T-cell (primary cell): Measurements from ENCODE around the gene SLC23A3. TPM values are rescaled to one million over a fixed set of nuclear protein-coding genes. Genes with fewer than 3 reads are reported as not detected.

ENCODE experiments used
- ATAC-seq, 4 experiments: fragments of 200-7000 bp in 3 of 4; fragments of 150-1000 bp in 1 of 4; cut with Tn5 transposase; replicated peaks in 1 of 4; 1 replicate in 3 of 4; 2 replicates in 1 of 4; pipeline ENCODE4 v1.10.0; 2021; ENCODE audit warnings: moderate library complexity in 3 of 4, mild to moderate bottlenecking in 2 of 4, moderate number of reproducible peaks in 1 of 4
- CTCF ChIA-PET, 2 donors: fragments of 300-600 bp; sonication (Branson Sonifier 250); formaldehyde crosslinking; loops; one replicate each; lab custom pipeline; 2022; ENCODE audit warnings: antibody characterized with exemption in 2 of 2; lab: Charles Lee
- POLR2A ChIA-PET, 2 donors: fragments of 300-600 bp; sonication (Branson Sonifier 250); formaldehyde crosslinking; loops; one replicate each; lab custom pipeline; 2022; ENCODE audit warnings: antibody characterized with exemption in 2 of 2; lab: Charles Lee
- DNase-seq, 35 experiments: peaks; one replicate each; pipeline versions ENCODE4 v3.0.0 to v3.0.0-alpha.2; 2013 to 2023
- H3K27ac ChIP-seq: one replicate; pipeline ENCODE4 v1.5.1; 2013; ENCODE audit warnings: low read length
- H3K27me3 ChIP-seq, 2 experiments: replicated peaks in 1 of 2; 1 replicate in 1 of 2; 2 replicates in 1 of 2; pipeline versions ENCODE4 v1.6.1 to v1.7.0; 2013; ENCODE audit warnings: low read length in 1 of 2, mixed read lengths in 1 of 2; ENCODE audit not compliant: control insufficient read depth in 2 of 2, insufficient read depth in 2 of 2; ENCODE audit errors: extremely low read depth in 1 of 2
- H3K36me3 ChIP-seq, 2 donors: 1 replicate in 1 of 2; 2 replicates in 1 of 2; pipeline versions ENCODE4 v1.6.1 to v1.7.0; 2013; ENCODE audit warnings: low read length in 1 of 2; ENCODE audit not compliant: control insufficient read depth in 2 of 2, insufficient read depth in 1 of 2; ENCODE audit errors: extremely low read depth in 1 of 2
- H3K4me1 ChIP-seq, 2 experiments: 1 replicate in 1 of 2; 2 replicates in 1 of 2; pipeline versions ENCODE4 v1.6.1 to v1.7.0; 2013; ENCODE audit warnings: low read length in 2 of 2, mixed read lengths in 1 of 2; ENCODE audit not compliant: insufficient read depth in 2 of 2, control insufficient read depth in 1 of 2; ENCODE audit errors: extremely low read depth in 1 of 2
- H3K4me3 ChIP-seq, 2 donors: 1 replicate in 1 of 2; 2 replicates in 1 of 2; pipeline versions ENCODE4 v1.5.1 to v1.7.0; 2013; ENCODE audit warnings: mild to moderate bottlenecking in 2 of 2, low read length in 1 of 2, moderate library complexity in 1 of 2; ENCODE audit not compliant: control insufficient read depth in 1 of 2; ENCODE audit errors: extremely low read depth in 1 of 2
- H3K9me3 ChIP-seq: 2 replicates; pipeline ENCODE4 v1.7.0; 2013
- H3K27ac Mint-ChIP-seq, 2 donors: one replicate each; pipeline ENCODE4 v1.8.0; 2020 to 2021; ENCODE audit warnings: mild to moderate bottlenecking in 2 of 2, mixed read lengths in 2 of 2
- H3K27me3 Mint-ChIP-seq, 2 donors: one replicate each; pipeline ENCODE4 v1.8.0; 2021 to 2022; ENCODE audit warnings: mixed read lengths in 2 of 2
- H3K36me3 Mint-ChIP-seq: one replicate; pipeline ENCODE4 v1.8.0; 2021; ENCODE audit warnings: mixed read lengths
- H3K4me1 Mint-ChIP-seq, 3 donors: one replicate each; pipeline ENCODE4 v1.8.0; 2020 to 2022; ENCODE audit warnings: mixed read lengths in 3 of 3, mild to moderate bottlenecking in 1 of 3
- H3K4me3 Mint-ChIP-seq, 3 donors: one replicate each; pipeline ENCODE4 v1.8.0; 2020 to 2022; ENCODE audit warnings: mild to moderate bottlenecking in 3 of 3, mixed read lengths in 3 of 3, moderate library complexity in 3 of 3
- H3K9me3 Mint-ChIP-seq, 3 donors: one replicate each; pipeline ENCODE4 v1.8.0; 2020 to 2022; ENCODE audit warnings: mixed read lengths in 3 of 3
- WGBS: methylation state at CpG from one replicate; pipeline ENCODE4 v1.1.5; 2013; ENCODE audit warnings: missing lambda C conversion rate; ENCODE audit not compliant: insufficient coverage; 5-methylcytosine and 5-hydroxymethylcytosine counted together
- total RNA-seq, 35 experiments: library from RNA in 6 of 35; stranded (reverse) in 6 of 35; fragments of 120-200 nt in 1 of 35; gene quantifications; one replicate each; pipeline versions ENCODE4 v1.2.1 to v1.2.4 and lab custom pipeline; 2013 to 2026

SLC23A3 gene
- total RNA-seq, 5 donors from 2014 or later (not counting 1 experiment from before 2014, with no cell fraction given), result 0.54 to 8.7 (median 5.1) TPM

- Histone ChIP-seq H3K27ac (no peak overlapping the region), H3K4me1 (peaks cover 0 to 15% of the 10 kb centered on the region in 2 experiments), H3K36me3 (no peaks in the 10 kb centered on the region), H3K9me3 (no peaks in the 10 kb centered on the region), H3K27me3 (peaks cover 0 to 3% of the 10 kb centered on the region in 2 experiments), H3K4me3 (no peak overlapping the region)
- no peaks in the 10 kb centered on the region for H3K36me3 Mint-ChIP-seq
- H3K27me3 Mint-ChIP-seq, result peaks cover 5 to 6% of the 10 kb centered on the region in 2 donors
- 92% methylated on average over 2 of the region's 12 CpGs for WGBS
- ATAC-seq (no peak), DNase-seq (no peak)
- ChIA-PET POLR2A (interaction anchor here in 1 of 2 donors (0.5 kb wide), 1 partner anchor 12 kb away, joined by 7 read pairs; no protein-coding TSS in a partner anchor), CTCF (interaction anchor here (0.6 to 1.1 kb wide), 5 partner anchors 18 to 65 kb away, joined by 3 to 5 read pairs (median 3); no protein-coding TSS in a partner anchor)
- no peaks in the 10 kb centered on the region for H3K9me3 Mint-ChIP-seq
- H3K4me3 Mint-ChIP-seq, result peak overlapping the region in 2 of 3 donors; percentile 40 to 81
- H3K27ac Mint-ChIP-seq, result no peak overlapping the region
- H3K4me1 Mint-ChIP-seq, result peaks cover 16 to 20% (median 16%) of the 10 kb centered on the region in 3 donors
These were observed 29.8 kb upstream of the SLC23A3 start for GRCh38 chr2:219199470-219200211.

GRCh38 chr2:219198974-219199373 is 29.1 kb upstream of the SLC23A3 start:
- peak overlapping the region in 1 of 3 donors; percentile 44 for H3K4me3 Mint-ChIP-seq
- POLR2A ChIA-PET, result interaction anchor here in 1 of 2 donors (0.5 kb wide), 1 partner anchor 13 kb away, joined by 7 read pairs; no protein-coding TSS in a partner anchor

GRCh38 chr2:219197388-219197787 is 27.6 kb upstream of the SLC23A3 start:
- Histone ChIP-seq H3K4me1 (peaks cover 0 to 15% of the 10 kb centered on the region in 2 experiments), H3K9me3 (no peaks in the 10 kb centered on the region), H3K4me3 (no peak overlapping the region), H3K27ac (no peak overlapping the region), H3K27me3 (peaks cover 0 to 3% of the 10 kb centered on the region in 2 experiments), H3K36me3 (no peaks in the 10 kb centered on the region)
- POLR2A ChIA-PET, result interaction anchor here in 1 of 2 donors (1.0 kb wide), 1 partner anchor 9 kb away, joined by 7 read pairs; no protein-coding TSS in a partner anchor
- Mint-ChIP-seq H3K27ac (peak overlapping the region in 1 of 2 donors; percentile 43), H3K4me1 (peaks cover 16 to 20% (median 16%) of the 10 kb centered on the region in 3 donors), H3K36me3 (no peaks in the 10 kb centered on the region), H3K27me3 (peaks cover 5 to 6% of the 10 kb centered on the region in 2 donors), H3K9me3 (no peaks in the 10 kb centered on the region), H3K4me3 (no peak overlapping the region)
- ATAC-seq (no peak), DNase-seq (no peak)
- no CpG with 5 or more reads among the region's 1 CpG for WGBS
- CTCF ChIA-PET, result interaction anchor here in 1 of 2 donors (0.7 to 0.9 kb wide), 2 partner anchors 9 to 19 kb away, joined by 3 to 7 read pairs; partner anchors contain the start of gene ZFAND2B

More at GRCh38 chr2:219198974-219199373, 29.1 kb upstream of the SLC23A3 start:
- CTCF ChIA-PET, result interaction anchor here in 1 of 2 donors (0.6 kb wide), 1 partner anchor 27 kb away, joined by 5 read pairs; no protein-coding TSS in a partner anchor
- no peaks in the 10 kb centered on the region for H3K36me3 Mint-ChIP-seq
- ATAC-seq (no peak), DNase-seq (no peak)
- H3K4me1 ChIP-seq, result peaks cover 0 to 15% of the 10 kb centered on the region in 2 experiments
- peaks cover 16 to 20% (median 16%) of the 10 kb centered on the region in 3 donors for H3K4me1 Mint-ChIP-seq
- peaks cover 0 to 3% of the 10 kb centered on the region in 2 experiments for H3K27me3 ChIP-seq
- 94% methylated on average over 4 of the region's 5 CpGs for WGBS
- no peaks in the 10 kb centered on the region for H3K36me3 ChIP-seq
- no peaks in the 10 kb centered on the region for H3K9me3 ChIP-seq
- H3K27ac ChIP-seq, result no peak overlapping the region
- peaks cover 5 to 6% of the 10 kb centered on the region in 2 donors for H3K27me3 Mint-ChIP-seq
- no peak overlapping the region for H3K27ac Mint-ChIP-seq
- no peak overlapping the region for H3K4me3 ChIP-seq
- H3K9me3 Mint-ChIP-seq, result no peaks in the 10 kb centered on the region

- 55% methylated on average over 5 of the region's 7 CpGs for WGBS
- H3K27me3 ChIP-seq, result no peaks in the 10 kb centered on the region
- ATAC-seq, result no peak
- peaks cover 5 to 28% of the 10 kb centered on the region in 2 donors for H3K36me3 ChIP-seq
- ChIA-PET POLR2A (no interaction called here), CTCF (no interaction called here)
- no peaks in the 10 kb centered on the region for H3K9me3 ChIP-seq
- H3K4me3 ChIP-seq, result no peak overlapping the region
- no peak overlapping the region for H3K4me3 Mint-ChIP-seq
- no peaks in the 10 kb centered on the region for H3K9me3 Mint-ChIP-seq
- DNase-seq, result no peak
- peak overlapping the region; percentile 15 to 19 for H3K27ac Mint-ChIP-seq
- H3K36me3 Mint-ChIP-seq, result peaks cover 24% of the 10 kb centered on the region
- peaks cover 0 to 10% of the 10 kb centered on the region in 2 experiments for H3K4me1 ChIP-seq
- no peaks in the 10 kb centered on the region for H3K27me3 Mint-ChIP-seq
- no peak overlapping the region for H3K27ac ChIP-seq
- peaks cover 14 to 21% (median 17%) of the 10 kb centered on the region in 3 donors for H3K4me1 Mint-ChIP-seq
These were observed 17.1 kb upstream of the SLC23A3 start for GRCh38 chr2:219186754-219187456.

- 100% methylated on average over 2 of the region's 2 CpGs for WGBS
- no peak overlapping the region for H3K4me3 Mint-ChIP-seq
- Histone ChIP-seq H3K4me3 (no peak overlapping the region), H3K27ac (no peak overlapping the region), H3K36me3 (peaks cover 14 to 52% of the 10 kb centered on the region in 2 donors), H3K27me3 (no peaks in the 10 kb centered on the region), H3K9me3 (no peaks in the 10 kb centered on the region), H3K4me1 (peaks cover 3 to 37% of the 10 kb centered on the region in 2 experiments)
- POLR2A ChIA-PET, result no interaction called here
- DNase-seq (no peak), ATAC-seq (no peak)
- CTCF ChIA-PET, result interaction anchor here in 1 of 2 donors (0.6 kb wide), 1 partner anchor 455 kb away, joined by 5 read pairs; no protein-coding TSS in a partner anchor
- peak overlapping the region in 1 of 2 donors; percentile 1 for H3K27ac Mint-ChIP-seq
- no peaks in the 10 kb centered on the region for H3K9me3 Mint-ChIP-seq
- H3K27me3 Mint-ChIP-seq, result no peaks in the 10 kb centered on the region
- H3K4me1 Mint-ChIP-seq, result peaks cover 42 to 49% (median 44%) of the 10 kb centered on the region in 3 donors
- H3K36me3 Mint-ChIP-seq, result peaks cover 43% of the 10 kb centered on the region
These were observed 14.3 kb upstream of the SLC23A3 start for GRCh38 chr2:219184121-219184520.
